HG03045 (cell line): ENCODE measurements around the gene LIFR.
"Not testable (repeated sequence)": the region's sequence is repeated elsewhere in the genome, so short reads cannot be mapped to it uniquely, and the experiment has no call there.

Source experiments
- ATAC-seq: cut with Tn5 transposase; IDR thresholded peaks from one replicate; pipeline ENCODE4 v1.9.1; 2021; ENCODE audit warnings: mild to moderate bottlenecking, moderate library complexity; ENCODE audit not compliant: unreplicated experiment

Gene LIFR

DNA sequence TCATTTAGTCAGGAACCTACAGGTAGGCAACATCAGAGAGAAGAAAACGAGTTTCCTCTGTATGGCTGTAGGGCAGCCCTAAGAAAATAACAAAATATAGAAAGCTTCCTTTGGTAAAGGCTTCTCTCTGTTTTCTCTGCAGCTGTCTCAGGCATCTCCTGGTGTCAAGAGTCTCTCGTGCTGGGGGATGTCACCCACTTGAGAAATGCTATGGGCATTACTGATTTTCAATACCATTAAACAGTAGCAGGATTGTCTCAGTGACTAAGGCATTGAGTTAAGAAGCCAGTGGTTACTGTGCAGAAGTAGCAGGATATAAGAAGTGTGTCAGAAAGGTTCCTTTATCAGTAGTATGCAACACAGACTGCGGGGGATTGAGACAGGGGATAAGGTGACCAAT, 32.4 kb downstream of the LIFR start:
- ATAC-seq = no peak

DNA sequence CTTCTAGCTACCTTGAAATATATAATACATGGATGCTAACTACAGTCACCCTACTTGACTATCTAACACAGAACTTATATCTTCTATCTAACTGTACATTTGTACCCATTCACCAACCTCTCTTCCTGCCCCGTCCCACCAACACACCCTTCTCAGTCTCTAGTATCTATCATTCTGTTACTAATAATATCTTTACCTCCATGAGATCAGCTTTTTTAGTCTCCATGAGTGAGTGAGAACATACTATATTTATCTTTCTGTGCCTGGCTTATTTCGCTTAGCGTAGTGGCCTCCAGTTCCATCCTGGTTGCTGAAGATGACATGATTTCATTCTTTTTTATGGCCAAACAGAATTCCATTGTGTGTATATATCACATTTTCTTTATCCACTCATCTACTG, 37.0 kb downstream of the LIFR start:
- no peak for ATAC-seq

DNA sequence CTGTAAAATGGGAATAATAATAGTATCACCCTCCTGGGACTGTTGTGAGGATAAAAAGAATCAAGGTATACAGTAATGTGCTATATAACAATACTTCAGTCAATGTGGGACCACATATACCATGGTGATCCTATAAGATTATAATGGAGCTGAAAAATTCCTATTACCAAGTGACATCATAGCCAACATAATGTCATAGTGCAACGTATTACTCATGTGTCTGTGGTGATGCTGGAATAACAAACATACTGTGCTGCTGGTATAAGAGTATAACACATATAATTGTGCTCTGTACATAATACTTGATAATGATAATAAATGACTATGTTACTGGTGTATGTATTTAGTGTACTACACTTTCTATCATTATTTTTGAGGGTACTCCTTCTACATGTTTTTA, 38.1 kb downstream of the LIFR start:
- ATAC-seq = no peak

DNA sequence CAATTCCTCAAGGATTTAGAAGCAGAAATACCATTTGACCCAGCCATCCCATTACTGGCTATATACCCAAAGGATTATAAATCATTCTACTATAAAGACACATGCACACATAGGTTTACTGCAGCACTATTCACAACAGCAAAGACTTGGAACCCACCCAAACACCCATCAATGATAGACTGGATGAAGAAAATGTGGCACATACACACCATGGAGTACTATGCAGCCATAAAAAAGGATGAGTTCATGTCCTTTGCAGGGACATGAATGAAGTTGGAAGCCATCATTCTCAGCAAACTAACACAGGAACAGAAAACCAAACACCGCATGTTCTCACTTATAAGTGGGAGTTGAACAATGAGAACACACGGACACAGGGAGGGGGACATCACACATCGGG, 39.8 kb downstream of the LIFR start:
- not testable (repeated sequence) for ATAC-seq

DNA sequence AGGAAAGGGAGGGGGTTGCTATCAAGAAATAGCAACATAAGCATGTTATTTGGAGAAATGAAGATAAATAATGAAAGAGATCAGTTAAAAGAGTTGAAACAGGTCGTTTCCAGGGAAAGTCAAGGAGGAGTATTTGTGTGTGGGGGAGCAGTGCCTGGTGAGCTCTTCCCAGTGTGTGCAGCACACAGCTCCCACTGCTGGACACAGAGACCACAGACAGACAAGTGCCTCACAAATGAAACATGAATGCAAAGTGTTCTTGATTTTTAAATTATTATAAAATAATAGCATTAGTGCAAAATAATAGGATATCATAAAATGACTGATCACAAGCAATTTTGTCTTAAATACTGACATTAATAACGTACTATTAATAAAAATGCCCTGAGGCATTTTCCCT, 40.8 kb downstream of the LIFR start:
- ATAC-seq = no peak

DNA sequence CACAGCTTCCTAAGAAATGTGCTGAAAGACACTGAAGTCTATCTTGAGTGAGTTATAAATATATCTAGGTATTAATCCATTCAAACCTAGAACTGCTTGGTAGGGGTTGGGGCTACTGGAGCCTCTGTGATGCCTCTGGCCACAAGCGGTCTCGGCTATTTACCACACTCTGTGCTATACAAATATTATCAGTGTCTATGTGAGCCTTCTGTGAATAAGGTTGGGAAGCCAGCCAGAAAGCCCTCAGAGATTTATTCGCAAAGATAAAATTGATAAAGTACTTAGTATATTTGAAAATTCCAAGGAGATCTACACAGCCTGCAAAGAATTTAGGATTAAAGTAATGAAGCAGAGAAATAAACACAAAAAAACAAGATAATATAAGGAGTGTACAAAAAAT, 41.4 kb downstream of the LIFR start:
- ATAC-seq = no peak

DNA sequence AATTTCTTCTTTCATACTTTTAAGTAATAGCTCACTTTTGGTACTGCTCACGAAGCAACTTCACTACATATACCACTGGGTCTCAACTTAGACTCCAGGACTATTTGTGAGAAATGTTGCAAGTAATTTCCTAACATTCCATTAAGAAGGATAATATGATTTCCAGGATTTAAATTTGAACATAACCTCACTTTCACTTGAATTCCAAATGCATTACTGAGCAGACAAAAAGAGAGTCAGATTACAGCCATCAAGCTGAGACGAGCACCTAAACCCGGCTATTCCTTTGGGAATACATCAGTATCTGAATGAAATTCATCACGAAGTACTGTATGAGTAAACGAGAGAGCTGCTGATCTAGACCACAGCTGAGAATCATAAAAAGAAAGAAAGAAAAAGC, 47.3 kb downstream of the LIFR start:
- ATAC-seq = no peak

DNA sequence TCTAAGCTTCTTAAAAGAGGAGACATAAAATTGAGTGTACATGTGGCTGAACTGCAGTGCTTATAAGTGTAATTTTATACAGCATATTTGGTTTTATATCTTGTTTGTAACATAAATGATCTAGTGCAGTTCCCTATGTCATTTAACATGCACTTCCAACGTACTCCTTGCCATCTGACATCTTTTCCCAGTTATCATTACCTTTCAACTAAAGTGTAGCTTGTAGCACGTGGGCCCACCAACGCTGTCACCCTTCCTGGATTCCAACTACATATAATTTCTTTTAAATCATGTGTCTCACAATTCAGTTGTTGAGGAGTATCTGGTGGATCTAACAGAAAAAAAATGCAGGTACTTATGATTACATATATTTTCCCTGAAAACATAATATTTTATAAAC, 50.1 kb downstream of the LIFR start:
- no peak for ATAC-seq

DNA sequence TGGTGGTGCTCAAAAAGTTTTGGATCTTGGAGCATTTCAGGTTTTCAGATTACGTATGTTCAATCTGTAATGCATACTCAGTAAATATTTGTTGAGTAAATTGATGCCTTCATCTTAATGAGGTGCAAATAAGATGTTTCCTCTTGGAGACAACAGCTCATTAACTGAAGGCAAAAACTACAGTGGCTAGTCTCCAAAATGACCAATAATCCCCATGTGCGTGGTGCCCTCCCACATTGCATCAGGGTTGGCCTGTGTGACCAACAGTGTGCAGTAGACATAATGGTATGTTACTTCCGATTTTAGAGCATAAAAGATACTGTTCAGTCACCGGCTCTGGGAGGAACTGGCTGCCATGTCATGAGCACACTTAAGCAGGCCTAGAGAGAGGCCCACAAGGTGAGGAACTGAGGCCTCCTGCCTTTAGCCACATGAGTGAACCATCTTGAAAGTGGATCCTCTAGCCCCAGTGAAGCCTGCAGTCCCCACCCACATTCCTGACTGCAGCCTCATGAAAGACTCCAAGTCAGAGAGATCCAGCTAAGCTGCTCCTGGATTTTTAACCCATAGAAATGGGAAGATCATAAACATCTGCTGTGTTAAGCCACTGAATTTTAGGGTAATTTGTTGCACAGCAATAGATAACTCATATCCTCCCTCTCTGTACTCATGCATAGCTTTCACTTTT, 55.7 kb downstream of the LIFR start:
- no peak for ATAC-seq

DNA sequence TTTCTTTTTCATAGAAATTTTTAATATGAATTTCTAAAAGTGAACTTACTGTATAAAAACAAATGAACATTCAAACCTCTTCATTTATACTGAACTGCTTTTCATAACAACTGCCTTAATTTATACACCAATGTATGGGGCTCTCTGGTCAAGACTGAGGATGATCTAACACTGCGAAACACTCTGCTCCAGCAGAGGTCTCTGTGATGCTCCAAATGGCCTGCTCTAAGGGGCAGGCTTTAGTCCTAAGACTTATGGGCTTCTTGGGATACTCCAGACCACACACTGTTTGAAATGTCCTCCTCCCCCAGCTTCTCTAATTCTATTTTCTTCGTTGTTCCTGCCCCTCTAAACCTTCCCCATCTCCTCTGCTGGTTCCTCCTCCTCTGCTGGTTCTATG, 58.5 kb downstream of the LIFR start:
- no peak for ATAC-seq

DNA sequence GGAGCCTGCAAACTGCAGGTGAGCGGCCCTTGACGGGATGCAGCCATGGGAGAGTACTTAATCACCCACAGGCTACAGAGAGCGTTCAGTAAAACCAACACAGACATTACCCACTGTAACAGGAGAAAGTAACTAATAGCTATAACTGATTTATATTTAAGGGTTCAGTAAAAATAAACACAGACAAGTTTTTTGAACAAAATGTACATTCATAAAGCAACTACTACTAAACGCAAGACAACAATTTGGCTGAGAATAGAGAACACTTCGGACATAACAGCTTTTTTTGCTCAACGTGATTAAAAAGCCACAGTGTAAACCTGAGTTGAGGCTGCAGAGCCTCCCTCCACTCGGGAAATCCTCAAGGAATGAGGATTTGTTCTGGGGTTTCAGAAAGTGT, 61.7 kb downstream of the LIFR start:
- ATAC-seq = no peak

DNA sequence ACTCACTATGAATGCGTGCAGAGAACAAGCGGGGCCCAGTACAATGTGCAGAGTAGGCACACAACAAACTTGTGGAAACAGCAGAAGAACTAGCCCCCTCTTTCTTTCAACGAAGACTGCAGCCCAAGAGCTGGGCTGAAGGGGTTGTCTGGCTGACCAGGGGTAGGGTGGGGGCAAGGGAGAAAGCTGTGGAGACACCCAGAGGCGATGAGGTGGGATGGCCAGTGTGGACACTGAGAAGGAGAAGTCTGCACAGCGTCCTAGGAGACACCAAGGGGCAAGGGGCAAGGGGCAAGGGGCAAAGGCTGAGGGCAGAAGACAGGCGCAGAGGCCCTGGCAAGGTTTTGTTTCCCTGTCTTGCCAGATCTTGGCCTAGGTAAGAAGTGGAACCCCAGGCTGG, 62.3 kb downstream of the LIFR start:
- ATAC-seq = no peak

DNA sequence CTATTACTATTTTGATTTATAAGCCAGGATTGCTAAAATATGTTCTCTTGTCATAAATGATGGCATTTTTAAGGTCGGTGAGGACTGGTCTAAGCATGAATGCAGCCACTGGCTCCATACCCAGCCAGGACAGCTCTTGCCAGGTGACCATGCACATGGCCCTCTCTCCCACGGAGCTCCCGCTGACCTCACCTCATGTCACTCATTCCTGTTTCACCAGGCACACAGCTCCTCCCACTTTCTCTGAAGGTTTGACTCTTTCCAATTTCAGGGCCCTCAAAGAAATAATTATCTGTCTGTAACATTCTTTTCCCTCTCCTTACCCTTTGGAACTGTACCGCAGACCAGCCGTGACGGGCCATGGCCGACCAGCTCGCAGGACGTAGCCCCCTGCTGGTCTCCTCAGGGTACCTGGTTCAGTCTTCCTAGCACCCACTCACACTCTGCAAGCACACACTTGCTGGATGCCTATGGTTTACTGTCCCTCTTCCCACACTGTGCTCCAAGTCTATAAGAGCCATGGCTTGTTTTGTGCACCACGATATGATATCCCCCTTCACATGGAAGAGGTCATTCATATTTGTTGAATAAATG, 72.5 kb downstream of the LIFR start:
- ATAC-seq = no peak

DNA sequence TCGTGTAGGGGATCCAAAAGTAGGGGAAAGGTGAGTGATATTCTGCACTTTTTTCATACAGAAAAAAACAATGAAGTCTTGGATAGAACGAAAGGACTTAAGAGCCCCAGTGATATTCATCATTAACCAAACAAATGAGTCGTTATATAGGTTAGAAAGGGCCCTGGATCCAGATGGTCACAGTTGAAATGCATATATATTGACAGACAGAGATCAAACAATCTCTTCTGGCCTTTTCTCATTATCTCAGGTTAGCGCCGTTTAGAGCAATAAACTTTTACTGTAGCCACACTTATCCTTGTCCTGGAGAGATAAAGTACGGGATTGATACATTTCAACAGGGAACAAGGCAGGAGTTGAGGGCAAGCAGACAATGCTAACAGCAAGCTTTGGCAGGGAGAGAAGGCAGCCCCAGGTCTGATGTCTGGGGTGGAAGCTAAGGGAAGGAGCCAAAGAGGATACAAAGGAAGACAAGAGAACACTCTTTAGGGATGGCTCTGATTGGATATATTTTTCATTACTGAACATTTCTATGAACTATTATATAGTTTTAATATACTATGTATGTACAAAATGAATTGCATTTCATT, 77.0 kb downstream of the LIFR start:
- ATAC-seq = no peak

DNA sequence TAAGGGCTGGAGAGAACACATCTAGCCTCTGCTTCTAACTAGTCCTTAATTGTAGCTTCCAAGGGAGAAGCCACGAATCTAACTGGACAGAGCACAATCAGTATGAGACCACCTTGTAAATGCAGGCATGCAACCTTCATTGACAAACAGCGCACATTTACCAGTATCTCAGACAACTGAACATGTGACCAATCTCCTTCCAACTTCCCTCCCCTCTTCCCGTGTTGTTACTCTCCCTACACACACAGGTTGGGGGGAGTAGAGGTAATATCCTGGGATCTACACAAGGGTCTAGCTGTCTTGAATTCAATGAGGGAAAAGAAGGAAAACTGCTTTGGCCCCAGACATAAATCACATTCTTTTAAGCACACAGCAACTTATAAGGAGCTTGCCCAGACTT, 77.6 kb downstream of the LIFR start:
- no peak for ATAC-seq

DNA sequence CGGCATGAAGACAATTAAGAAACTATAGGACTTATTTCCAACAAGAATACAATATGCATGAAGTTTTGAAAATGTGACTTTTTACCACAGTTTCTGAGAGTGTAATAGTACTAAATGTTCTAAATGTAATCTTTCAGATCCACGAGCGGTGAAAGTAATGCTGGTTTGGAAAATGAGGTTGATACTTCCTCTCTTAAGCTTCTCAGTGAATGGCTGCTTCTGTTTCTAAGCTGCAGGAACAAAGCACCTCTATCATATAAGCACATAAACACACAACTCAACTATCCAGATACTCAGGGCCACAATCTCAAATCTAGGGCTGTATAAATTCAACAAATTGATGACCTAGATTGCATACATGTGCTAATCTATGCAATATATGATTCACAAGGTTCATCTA, 78.3 kb downstream of the LIFR start:
- no peak for ATAC-seq

DNA sequence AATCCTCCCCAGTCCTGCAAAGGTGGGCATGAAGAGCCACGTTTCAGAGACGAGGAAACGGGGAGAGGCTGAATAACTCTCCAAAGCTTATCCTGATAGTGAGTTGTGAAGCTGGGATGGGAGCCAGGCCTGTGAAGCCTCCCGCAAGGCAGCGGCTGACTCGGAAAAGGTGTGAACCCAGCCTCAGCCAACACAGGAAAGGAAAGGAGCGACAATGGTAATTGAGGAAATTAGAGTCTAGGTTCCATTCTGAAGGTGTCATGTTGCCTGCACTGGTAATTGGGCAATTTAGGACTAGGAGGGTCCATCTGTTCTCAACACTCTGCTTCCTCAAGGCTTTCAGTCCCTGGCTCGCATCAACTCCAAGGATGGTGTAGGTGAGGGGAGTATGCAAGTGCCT, 83.4 kb downstream of the LIFR start:
- no peak for ATAC-seq

DNA sequence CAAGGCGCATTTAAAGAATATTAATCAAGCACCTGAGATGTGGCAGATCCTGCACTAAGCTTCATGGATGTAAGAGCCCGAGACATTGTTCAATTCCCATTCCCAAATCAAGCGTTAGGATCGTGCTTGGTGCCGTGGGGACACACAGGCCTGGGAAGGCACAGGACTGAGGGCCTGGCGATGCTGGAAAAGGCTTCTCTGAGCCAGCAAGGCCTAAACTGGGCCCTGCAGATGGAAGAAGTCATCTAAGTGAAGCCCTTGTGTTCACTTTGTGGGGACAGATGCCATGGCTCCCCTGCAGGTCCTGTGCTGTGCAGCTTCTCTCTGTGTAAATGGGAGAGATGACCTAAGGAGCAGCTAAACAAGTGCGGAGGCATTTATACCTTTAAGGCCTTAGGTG, 83.9 kb downstream of the LIFR start:
- no peak for ATAC-seq

DNA sequence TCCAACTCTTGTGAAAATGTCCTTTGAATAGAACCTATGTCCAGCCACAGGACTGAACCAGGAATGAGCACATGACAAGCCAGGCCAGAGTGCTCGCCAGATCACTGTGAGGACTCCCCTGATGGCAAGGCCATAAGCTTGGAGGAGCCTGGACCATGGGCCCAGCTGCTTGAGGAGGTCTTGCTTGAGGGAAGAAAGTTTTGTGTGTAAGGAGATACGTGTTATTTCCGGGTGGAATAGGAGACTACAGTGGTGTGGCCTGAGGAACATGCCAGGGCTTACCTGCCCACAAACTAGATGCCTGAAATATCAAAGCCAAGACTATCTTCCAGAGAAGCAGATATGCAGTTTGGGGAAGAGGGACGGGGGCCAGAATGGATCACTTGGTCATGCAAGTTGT, 84.7 kb downstream of the LIFR start:
- ATAC-seq = no peak

DNA sequence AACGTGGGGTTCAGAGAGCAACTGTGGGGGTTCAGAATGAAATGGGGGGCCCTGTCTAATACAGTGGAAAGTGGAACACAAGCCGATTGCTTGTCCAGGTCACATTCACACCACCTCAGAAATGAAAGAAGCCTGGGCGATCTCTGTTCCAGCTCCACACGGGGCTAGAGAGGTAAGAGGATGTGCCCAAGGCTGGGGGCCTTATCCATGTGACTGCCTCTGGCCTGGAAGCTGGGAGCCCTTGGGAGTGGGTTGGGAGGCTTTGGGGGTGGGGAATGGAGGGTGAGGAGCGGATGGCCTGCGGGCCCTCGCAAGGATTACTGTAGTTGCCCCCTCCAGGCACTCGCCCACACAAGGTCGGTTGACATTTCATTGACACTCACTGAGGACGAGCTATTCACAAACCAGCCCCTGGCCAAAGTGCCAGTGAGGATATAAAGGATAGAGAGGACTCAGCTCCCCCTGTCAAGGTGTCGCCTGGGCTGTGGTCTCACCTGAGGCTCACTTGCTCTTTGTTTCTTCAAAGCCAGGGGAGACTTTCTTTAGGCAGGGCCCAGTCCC, 86.7 kb downstream of the LIFR start:
- ATAC-seq = no peak

DNA sequence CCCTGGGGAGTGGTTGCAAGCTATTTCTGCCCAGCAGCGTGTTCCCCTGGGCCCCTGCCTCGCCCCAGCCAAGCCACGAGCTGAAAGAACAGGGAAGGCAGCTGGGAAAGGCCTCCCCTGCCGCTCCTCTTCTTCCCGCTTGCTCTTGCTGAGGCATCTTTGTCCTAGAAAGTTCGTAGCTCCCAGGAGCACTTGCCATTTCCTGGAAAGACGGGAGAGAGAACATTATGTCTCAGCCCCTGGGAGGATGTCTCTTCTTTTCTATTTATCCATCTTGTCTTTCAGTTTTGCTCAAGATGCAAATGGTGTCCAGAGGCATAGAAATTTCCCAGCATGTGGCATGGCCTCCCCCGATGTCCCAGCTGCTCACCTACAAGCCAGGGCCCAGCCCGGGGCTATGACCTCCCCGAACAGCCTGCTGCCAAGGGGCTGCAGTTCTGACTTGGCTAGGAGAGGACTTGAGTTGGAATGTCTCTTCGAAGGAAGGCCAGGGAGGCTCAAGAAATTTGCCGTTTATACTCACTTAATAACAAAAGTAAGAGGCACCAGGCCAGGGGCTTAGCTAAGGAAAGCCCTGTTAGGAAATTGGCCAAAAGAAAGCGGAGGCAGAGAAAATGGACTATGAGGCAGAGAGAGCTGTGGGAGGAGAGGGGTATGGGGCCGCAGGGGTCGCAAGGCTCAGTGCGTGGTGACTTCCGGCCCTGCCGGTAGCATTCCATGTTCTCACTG, 87.3 kb downstream of the LIFR start:
- ATAC-seq = no peak

DNA sequence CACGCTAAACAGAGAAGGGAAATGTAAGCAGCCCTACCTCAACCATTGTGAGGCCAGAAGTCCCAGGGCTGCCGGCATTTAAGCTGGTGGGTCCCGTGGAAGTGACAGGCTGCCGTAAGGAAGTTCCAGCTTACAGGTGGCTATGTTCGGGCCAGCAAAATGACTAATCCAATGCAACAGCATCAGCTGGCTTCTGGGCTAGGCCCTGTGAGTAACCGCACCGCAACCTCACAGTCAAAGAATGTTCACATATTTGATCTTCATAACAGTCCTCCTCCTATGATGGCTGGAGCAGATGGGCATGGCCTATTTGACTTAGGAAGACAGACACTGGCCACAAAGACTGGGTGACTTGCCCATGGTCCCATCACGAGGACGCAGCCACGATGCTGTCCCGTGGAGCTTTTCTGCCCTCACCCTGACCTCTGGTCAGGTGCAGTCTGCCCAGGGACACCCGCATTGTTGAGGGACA, 88.2 kb downstream of the LIFR start:
- no peak for ATAC-seq
